ENCODE data around the gene SYNE2. TPM values are rescaled to one million over a fixed set of nuclear protein-coding genes. Genes with fewer than 3 reads are reported as not detected.

SYNE2 gene
- total and polyA plus RNA-seq, 2 of the 8 experiments (the other 6 are each of a cell fraction or from before 2014, with no cell fraction given): 32.6 to 46.1 TPM

DNA sequence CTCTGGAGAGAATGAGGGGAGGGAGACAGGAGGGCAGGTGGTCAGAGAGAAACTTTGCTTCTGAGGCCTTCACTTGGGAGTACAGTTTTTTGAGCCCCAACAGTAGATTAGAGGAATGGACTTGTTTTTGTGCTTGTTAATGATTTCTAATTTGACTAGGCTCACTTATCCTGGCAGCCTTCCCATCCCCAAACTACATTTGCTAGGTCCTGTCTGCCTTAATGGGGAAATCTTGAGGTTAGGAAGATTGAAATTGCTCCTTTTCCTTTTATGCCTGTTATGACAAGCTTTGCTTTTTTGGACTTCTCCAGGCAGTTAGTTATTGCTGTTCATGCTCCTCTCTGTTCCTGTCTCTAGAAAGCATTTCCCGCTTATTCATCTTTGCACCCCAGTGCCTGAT lies 37.7 kb downstream of the SYNE2 start (continued):
- TF ChIP-seq SUZ12 (IDR thresholded peaks at IDR 0.05; ENCODE audit: low read length): no peak
- no peak for TF ChIP-seq BACH1 (IDR thresholded peaks at IDR 0.05; ENCODE audit: low read length)
- TF ChIP-seq, protein P1, sequence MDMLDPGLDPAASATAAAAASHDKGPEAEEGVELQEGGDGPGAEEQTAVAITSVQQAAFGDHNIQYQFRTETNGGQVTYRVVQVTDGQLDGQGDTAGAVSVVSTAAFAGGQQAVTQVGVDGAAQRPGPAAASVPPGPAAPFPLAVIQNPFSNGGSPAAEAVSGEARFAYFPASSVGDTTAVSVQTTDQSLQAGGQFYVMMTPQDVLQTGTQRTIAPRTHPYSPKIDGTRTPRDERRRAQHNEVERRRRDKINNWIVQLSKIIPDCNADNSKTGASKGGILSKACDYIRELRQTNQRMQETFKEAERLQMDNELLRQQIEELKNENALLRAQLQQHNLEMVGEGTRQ (IDR thresholded peaks at IDR 0.05; ENCODE audit: low read length): no peak
- no peak for TF ChIP-seq RFX5 (IDR thresholded peaks at IDR 0.05; ENCODE audit: borderline replicate concordance, low read depth, low read length)
- TF ChIP-seq RAD21 (IDR thresholded peaks at IDR 0.05 in 1 of 2, conservative IDR thresholded peaks at IDR 0.05 in 1 of 2; ENCODE audit: low read depth in 2 of 2, low read length in 2 of 2): no peak
- no peak for TF ChIP-seq KDM5A (IDR thresholded peaks at IDR 0.05; ENCODE audit: low read length)
- no peak for TF ChIP-seq GTF2F1 (IDR thresholded peaks at IDR 0.05; ENCODE audit: borderline replicate concordance, low read depth, low read length)
- TF ChIP-seq JUN (IDR thresholded peaks at IDR 0.05; ENCODE audit: low read depth, low read length): no peak
- TF ChIP-seq SRF (IDR thresholded peaks at IDR 0.05; ENCODE audit: low read depth, low read length): no peak
- TF ChIP-seq ZNF274 (IDR thresholded peaks at IDR 0.05; ENCODE audit: borderline replicate concordance, extremely low read depth, low read length): no peak

Data from H1 (cell line).